Neural progenitor cell (in vitro differentiated cells): Measurements from ENCODE around the gene AMIGO1. TPM values are rescaled to one million over a fixed set of nuclear protein-coding genes. Genes with fewer than 3 reads are reported as not detected.

Source experiments
- DNase-seq: peaks from one replicate; pipeline ENCODE4 v3.0.0-alpha.2; 2016; ENCODE audit warnings: low spot score
- H2AFZ ChIP-seq: fragments of 200-600 bp; sonication (generic); replicated peaks from 2 replicates; pipeline ENCODE4 v1.6.1; 2016; ENCODE audit warnings: antibody characterized with exemption
- H3F3A ChIP-seq: fragments of 200-600 bp; sonication (generic); 2 replicates; pipeline ENCODE4 v1.6.1; 2016; ENCODE audit warnings: antibody characterized with exemption, low read depth
- H3K27ac ChIP-seq: fragments of 200-600 bp; sonication (generic); 2 replicates; pipeline ENCODE4 v1.5.1; 2016; ENCODE audit warnings: mild to moderate bottlenecking
- H3K27me3 ChIP-seq: fragments of 200-600 bp; sonication (generic); 2 replicates; pipeline ENCODE4 v1.6.1; 2016; ENCODE audit warnings: mild to moderate bottlenecking, moderate library complexity
- H3K36me3 ChIP-seq: fragments of 200-600 bp; sonication (generic); 2 replicates; pipeline ENCODE4 v1.5.1; 2016
- H3K4me1 ChIP-seq: fragments of 200-600 bp; sonication (generic); 2 replicates; pipeline ENCODE4 v1.6.1; 2016; ENCODE audit warnings: mixed run types
- H3K4me2 ChIP-seq: fragments of 200-600 bp; sonication (generic); 2 replicates; pipeline ENCODE4 v1.6.1; 2016
- H3K4me3 ChIP-seq: fragments of 200-600 bp; sonication (generic); 2 replicates; pipeline ENCODE4 v1.5.1; 2016
- H3K79me2 ChIP-seq: fragments of 200-600 bp; sonication (generic); 2 replicates; pipeline ENCODE4 v1.6.1; 2016; ENCODE audit warnings: low read depth
- H3K9ac ChIP-seq: fragments of 200-600 bp; sonication (generic); 2 replicates; pipeline ENCODE4 v1.6.1; 2016
- H3K9me3 ChIP-seq: fragments of 200-600 bp; sonication (generic); 2 replicates; pipeline ENCODE4 v1.5.1; 2016; ENCODE audit warnings: low read depth
- H4K20me1 ChIP-seq: fragments of 200-600 bp; sonication (generic); 2 replicates; pipeline ENCODE4 v1.6.1; 2016; ENCODE audit warnings: low read depth
- H3K27ac Mint-ChIP-seq: 3 replicates; pipeline ENCODE4 v1.8.0; 2021; ENCODE audit warnings: mixed read lengths
- H3K27me3 Mint-ChIP-seq: 2 replicates; pipeline ENCODE4 v1.8.0; 2022; ENCODE audit warnings: low read depth, mild to moderate bottlenecking, inconsistent platforms, moderate library complexity, mixed read lengths; ENCODE audit not compliant: insufficient read depth
- H3K36me3 Mint-ChIP-seq: 3 replicates; pipeline ENCODE4 v1.8.0; 2021; ENCODE audit warnings: mixed read lengths
- H3K4me1 Mint-ChIP-seq: 3 replicates; pipeline ENCODE4 v1.8.0; 2021; ENCODE audit warnings: mixed read lengths
- H3K4me3 Mint-ChIP-seq: 3 replicates; pipeline ENCODE4 v1.8.0; 2021; ENCODE audit warnings: mild to moderate bottlenecking, moderate library complexity, mixed read lengths
- H3K9me3 Mint-ChIP-seq: 3 replicates; pipeline ENCODE4 v1.8.0; 2020; ENCODE audit warnings: mixed read lengths
- EZH2 ChIP-seq: fragments of 200-600 bp; sonication (generic); IDR thresholded peaks from 2 replicates; pipeline ENCODE4 v1.6.1; 2017; ENCODE audit warnings: antibody characterized with exemption, mild to moderate bottlenecking, moderate library complexity
- EZH2phosphoT487 ChIP-seq: fragments of 200-600 bp; sonication (generic); IDR thresholded peaks from 2 replicates; pipeline ENCODE4 v1.6.1; 2017; ENCODE audit warnings: antibody characterized with exemption
- total RNA-seq: library from RNA; depleted of rRNA; stranded (reverse); fragments of >200 nt; gene quantifications from 2 replicates; pipeline ENCODE4 v1.2.3, GENCODE V29; 2015; ENCODE audit warnings: low replicate concordance
- TF ChIP-seq, protein P1 (sequence below): fragments of 200-600 bp; sonication (generic); IDR thresholded peaks from 2 replicates; pipeline ENCODE4 v1.5.1; 2017; ENCODE audit warnings: antibody characterized with exemption, mild to moderate bottlenecking

AMIGO1 gene
- total RNA-seq, 1 donor from 2014 or later = 4.5 TPM

DNA sequence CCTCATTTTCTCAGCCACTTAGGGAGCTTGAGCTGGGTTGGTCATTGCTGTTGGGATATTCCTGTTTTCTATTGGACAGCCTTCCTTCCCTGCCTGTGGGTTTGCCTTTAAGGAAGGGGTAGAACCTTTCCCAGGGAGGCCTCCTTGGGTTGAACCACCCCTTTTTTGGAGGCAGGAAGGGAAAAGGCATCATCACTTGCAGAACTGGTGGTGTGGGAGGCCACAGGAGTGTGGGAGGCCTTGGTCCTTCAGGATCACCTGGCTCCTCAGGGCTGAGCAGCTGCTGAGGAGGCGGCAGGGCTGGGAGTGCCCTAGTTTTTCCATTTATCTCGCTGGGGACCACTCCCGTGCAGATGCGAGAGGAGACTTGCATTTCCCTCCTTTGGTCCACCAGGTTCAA lies 16.3 kb downstream of the AMIGO1 start:
- Mint-ChIP-seq H3K4me1 (peaks cover 20% of the 10 kb centered on the region), H3K4me3 (peak overlapping the region; percentile 94), H3K27ac (no peak overlapping the region), H3K9me3 (no peaks in the 10 kb centered on the region), H3K27me3 (peaks cover 12% of the 10 kb centered on the region), H3K36me3 (peaks cover 7% of the 10 kb centered on the region)
- H3K4me2 ChIP-seq = no peak overlapping the region
- H4K20me1 ChIP-seq = peaks cover 4% of the 10 kb centered on the region
- peaks cover 15% of the 10 kb centered on the region for H3K4me1 ChIP-seq
- no peak for TF ChIP-seq EZH2
- TF ChIP-seq, protein P1, sequence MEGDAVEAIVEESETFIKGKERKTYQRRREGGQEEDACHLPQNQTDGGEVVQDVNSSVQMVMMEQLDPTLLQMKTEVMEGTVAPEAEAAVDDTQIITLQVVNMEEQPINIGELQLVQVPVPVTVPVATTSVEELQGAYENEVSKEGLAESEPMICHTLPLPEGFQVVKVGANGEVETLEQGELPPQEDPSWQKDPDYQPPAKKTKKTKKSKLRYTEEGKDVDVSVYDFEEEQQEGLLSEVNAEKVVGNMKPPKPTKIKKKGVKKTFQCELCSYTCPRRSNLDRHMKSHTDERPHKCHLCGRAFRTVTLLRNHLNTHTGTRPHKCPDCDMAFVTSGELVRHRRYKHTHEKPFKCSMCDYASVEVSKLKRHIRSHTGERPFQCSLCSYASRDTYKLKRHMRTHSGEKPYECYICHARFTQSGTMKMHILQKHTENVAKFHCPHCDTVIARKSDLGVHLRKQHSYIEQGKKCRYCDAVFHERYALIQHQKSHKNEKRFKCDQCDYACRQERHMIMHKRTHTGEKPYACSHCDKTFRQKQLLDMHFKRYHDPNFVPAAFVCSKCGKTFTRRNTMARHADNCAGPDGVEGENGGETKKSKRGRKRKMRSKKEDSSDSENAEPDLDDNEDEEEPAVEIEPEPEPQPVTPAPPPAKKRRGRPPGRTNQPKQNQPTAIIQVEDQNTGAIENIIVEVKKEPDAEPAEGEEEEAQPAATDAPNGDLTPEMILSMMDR = no peak
- no peak for TF ChIP-seq EZH2phosphoT487
- H3K9ac ChIP-seq = no peak overlapping the region
- H3K4me3 ChIP-seq = no peak overlapping the region
- H3K79me2 ChIP-seq = peaks cover 6% of the 10 kb centered on the region
- no peak for DNase-seq
- no peak overlapping the region for H3K27ac ChIP-seq
- peak overlapping the region; percentile 45 for H2AFZ ChIP-seq
- H3K9me3 ChIP-seq = no peaks in the 10 kb centered on the region
- peaks cover 24% of the 10 kb centered on the region for H3F3A ChIP-seq
- H3K36me3 ChIP-seq = no peaks in the 10 kb centered on the region
- no peaks in the 10 kb centered on the region for H3K27me3 ChIP-seq

- no peak overlapping the region for H3K27ac Mint-ChIP-seq
These were observed 16.7 kb downstream of the AMIGO1 start for GRCh38 chr1:109492779-109493178.

GRCh38 chr1:109491372-109491771 lies 18.2 kb downstream of the AMIGO1 start:
- Histone ChIP-seq H3K36me3 (no peaks in the 10 kb centered on the region), H3K4me2 (no peak overlapping the region)
- H3K36me3 Mint-ChIP-seq = peaks cover 10% of the 10 kb centered on the region

More at GRCh38 chr1:109492779-109493178, 16.7 kb downstream of the AMIGO1 start:
- Histone ChIP-seq H2AFZ (no peak overlapping the region), H3K27ac (no peak overlapping the region), H3K9me3 (no peaks in the 10 kb centered on the region), H3F3A (peaks cover 19% of the 10 kb centered on the region), H3K36me3 (no peaks in the 10 kb centered on the region), H3K9ac (no peak overlapping the region), H3K4me1 (peaks cover 10% of the 10 kb centered on the region), H3K4me3 (no peak overlapping the region), H3K79me2 (peaks cover 6% of the 10 kb centered on the region), H3K4me2 (no peak overlapping the region), H3K27me3 (no peaks in the 10 kb centered on the region), H4K20me1 (no peaks in the 10 kb centered on the region)
- H3K4me1 Mint-ChIP-seq = peaks cover 17% of the 10 kb centered on the region
- H3K4me3 Mint-ChIP-seq = peak overlapping the region; percentile 73
- H3K9me3 Mint-ChIP-seq = no peaks in the 10 kb centered on the region
- no peak for TF ChIP-seq EZH2phosphoT487
- no peak for TF ChIP-seq EZH2
- TF ChIP-seq, protein P1 = no peak
- DNase-seq = no peak
- H3K27me3 Mint-ChIP-seq = peaks cover 16% of the 10 kb centered on the region
- peaks cover 11% of the 10 kb centered on the region for H3K36me3 Mint-ChIP-seq

More at GRCh38 chr1:109491372-109491771, 18.2 kb downstream of the AMIGO1 start:
- H3K27me3 ChIP-seq = no peaks in the 10 kb centered on the region
- peaks cover 11% of the 10 kb centered on the region for H3K4me1 Mint-ChIP-seq
- peaks cover 6% of the 10 kb centered on the region for H3K79me2 ChIP-seq
- no peak overlapping the region for H3K27ac Mint-ChIP-seq
- H2AFZ ChIP-seq = no peak overlapping the region
- H3K27ac ChIP-seq = no peak overlapping the region
- H3K4me3 ChIP-seq = no peak overlapping the region
- DNase-seq = no peak
- peaks cover 14% of the 10 kb centered on the region for H3F3A ChIP-seq
- TF ChIP-seq EZH2phosphoT487 = no peak
- TF ChIP-seq, protein P1 = no peak
- no peak for TF ChIP-seq EZH2
- no peaks in the 10 kb centered on the region for H3K9me3 Mint-ChIP-seq
- no peak overlapping the region for H3K4me3 Mint-ChIP-seq
- no peaks in the 10 kb centered on the region for H4K20me1 ChIP-seq
- H3K4me1 ChIP-seq = peaks cover 5% of the 10 kb centered on the region
- no peaks in the 10 kb centered on the region for H3K9me3 ChIP-seq
- peaks cover 18% of the 10 kb centered on the region for H3K27me3 Mint-ChIP-seq
- H3K9ac ChIP-seq = no peak overlapping the region
